GM18499 (cell line): Measurements from ENCODE around the gene UMPS.
"Not testable (repeated sequence)": the region's sequence is repeated elsewhere in the genome, so short reads cannot be mapped to it uniquely, and the experiment has no call there.

ENCODE experiments used
- ATAC-seq: cut with Tn5 transposase; IDR thresholded peaks from one replicate; pipeline ENCODE4 v1.9.1; 2021; ENCODE audit warnings: moderate number of reproducible peaks; ENCODE audit not compliant: insufficient read depth, unreplicated experiment

Gene UMPS

GRCh38 chr3:124705552-124705951, 24.7 kb upstream of the UMPS start:
- ATAC-seq: no peak

- ATAC-seq: not testable (repeated sequence)
Measured at GRCh38 chr3:124707223-124707622, 23.0 kb upstream of the UMPS start.

- ATAC-seq: no peak
Measured at GRCh38 chr3:124707656-124708062, 22.6 kb upstream of the UMPS start.

GRCh38 chr3:124714223-124714853, 15.9 kb upstream of the UMPS start:
- ATAC-seq: no peak

- ATAC-seq: no peak
Measured at GRCh38 chr3:124722589-124722988, 7.7 kb upstream of the UMPS start.

GRCh38 chr3:124730941-124731297, 667 bp downstream of the UMPS start:
- ATAC-seq: no peak

- no peak for ATAC-seq
Measured at GRCh38 chr3:124731760-124732159, 1.5 kb downstream of the UMPS start.

- ATAC-seq: no peak
Measured at GRCh38 chr3:124741027-124741426, 10.8 kb downstream of the UMPS start.

GRCh38 chr3:124745756-124746155, 15.5 kb downstream of the UMPS start:
- ATAC-seq: no peak

- no peak for ATAC-seq
Measured at GRCh38 chr3:124747111-124747981, 17.1 kb downstream of the UMPS start.

- no peak for ATAC-seq
Measured at GRCh38 chr3:124748560-124749198, 18.4 kb downstream of the UMPS start.

- not testable (repeated sequence) for ATAC-seq
Measured at GRCh38 chr3:124749877-124750276, 19.6 kb downstream of the UMPS start.

- ATAC-seq: no peak
Measured at GRCh38 chr3:124751501-124751900, 21.2 kb downstream of the UMPS start.

- ATAC-seq: no peak
Measured at GRCh38 chr3:124752051-124752450, 21.8 kb downstream of the UMPS start.

GRCh38 chr3:124757926-124758325, 27.7 kb downstream of the UMPS start:
- not testable (repeated sequence) for ATAC-seq

- ATAC-seq: no peak
Measured at GRCh38 chr3:124758851-124759635, 28.8 kb downstream of the UMPS start.

GRCh38 chr3:124759666-124760401, 29.6 kb downstream of the UMPS start:
- ATAC-seq: no peak

- ATAC-seq: no peak
Measured at GRCh38 chr3:124760601-124761000, 30.3 kb downstream of the UMPS start.

- no peak for ATAC-seq
Measured at GRCh38 chr3:124761250-124761796, 31.1 kb downstream of the UMPS start.
